HG03066 (cell line): Measurements from ENCODE around the gene SLC5A1.
"Not testable (repeated sequence)": the region's sequence is repeated elsewhere in the genome, so short reads cannot be mapped to it uniquely, and the experiment has no call there.

Experiments
- ATAC-seq: cut with Tn5 transposase; IDR thresholded peaks from one replicate; pipeline ENCODE4 v1.9.1; 2021; ENCODE audit warnings: low read depth; ENCODE audit not compliant: unreplicated experiment

Gene SLC5A1

DNA sequence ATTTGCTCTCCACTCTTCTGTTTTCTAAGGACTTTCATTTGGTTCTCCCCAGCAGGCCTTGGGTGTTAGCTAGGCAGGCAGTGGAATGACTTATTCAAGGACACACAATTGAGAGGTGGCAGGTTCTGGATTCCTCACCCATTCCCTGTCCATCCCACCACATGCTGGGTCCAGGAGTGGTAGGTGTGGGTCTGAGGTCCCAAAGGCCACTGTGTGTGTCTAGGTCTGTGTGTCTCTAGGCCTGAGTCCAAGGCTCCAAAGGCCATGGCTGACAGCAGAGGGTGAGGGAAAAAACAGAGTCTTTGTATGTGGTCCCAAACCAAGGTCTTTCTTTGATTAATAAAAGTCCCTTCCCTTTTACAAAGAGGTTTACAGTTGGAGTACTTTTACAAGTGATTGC lies 40.8 kb downstream of the SLC5A1 start:
- no peak for ATAC-seq

DNA sequence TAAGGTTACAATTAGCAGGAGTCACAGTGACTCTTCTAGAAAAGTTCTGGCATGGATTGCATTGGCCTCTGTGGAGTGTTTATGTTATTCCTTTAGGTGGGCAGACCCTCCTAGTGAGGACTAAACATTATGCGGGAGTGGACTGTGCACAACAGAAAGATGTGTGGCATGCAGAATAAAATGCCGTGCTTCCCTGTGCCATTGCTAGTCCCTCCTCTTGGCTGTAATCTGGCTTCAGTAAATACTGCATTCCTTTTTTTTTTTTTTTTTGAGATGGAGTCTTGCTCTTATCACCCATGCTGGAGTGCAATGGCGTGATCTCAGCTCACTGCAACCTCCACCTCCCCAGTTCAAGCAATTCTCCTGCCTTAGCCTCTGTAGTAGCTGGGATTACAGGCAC lies 45.0 kb downstream of the SLC5A1 start:
- ATAC-seq: no peak

DNA sequence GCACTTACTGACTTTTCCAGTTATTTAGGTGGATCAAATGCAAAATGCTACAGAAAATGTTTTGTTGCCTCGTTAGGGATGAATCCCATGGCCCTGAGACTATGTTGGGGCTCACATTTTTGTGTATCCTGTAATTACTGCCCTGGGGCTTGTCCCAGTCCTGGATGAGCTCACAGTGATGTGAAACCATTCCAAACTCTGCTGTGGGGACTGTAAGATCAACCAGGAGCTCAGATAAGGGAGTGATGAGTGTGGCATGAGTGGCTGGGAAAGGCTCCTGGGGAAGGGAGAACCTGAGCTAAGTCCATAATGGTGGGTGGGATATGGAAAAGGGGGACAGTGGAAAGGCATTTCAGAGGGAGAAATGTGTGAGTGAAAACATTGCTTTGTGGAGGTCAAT lies 54.0 kb downstream of the SLC5A1 start:
- ATAC-seq: no peak

DNA sequence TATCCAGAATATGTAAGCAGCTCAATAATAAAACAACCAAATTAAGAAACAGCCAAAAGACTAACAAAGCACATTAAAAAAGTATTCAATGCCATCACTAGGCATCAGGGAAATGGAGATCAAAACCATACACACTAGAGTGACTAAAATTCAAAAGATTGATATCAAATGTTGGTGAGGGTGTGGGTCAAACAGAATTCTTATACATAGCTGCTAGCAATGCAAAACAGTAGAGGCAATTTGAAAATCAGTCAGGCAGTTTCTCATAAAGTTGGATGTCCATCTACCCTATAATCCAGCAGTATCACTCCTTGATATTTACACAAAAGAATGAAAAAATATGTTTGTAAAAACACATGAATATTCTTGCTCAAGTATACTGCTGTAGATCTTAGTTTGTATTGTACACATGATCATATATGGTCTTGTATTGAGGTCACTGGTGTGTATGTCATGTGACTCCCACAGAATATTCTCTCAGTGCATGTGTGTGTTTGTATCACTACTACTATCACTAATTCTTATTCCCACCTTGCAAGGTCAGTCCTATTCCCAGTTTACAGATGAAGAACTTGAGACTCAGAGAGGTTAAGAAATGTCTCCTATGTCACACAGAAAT lies 54.9 kb downstream of the SLC5A1 start:
- ATAC-seq: no peak

DNA sequence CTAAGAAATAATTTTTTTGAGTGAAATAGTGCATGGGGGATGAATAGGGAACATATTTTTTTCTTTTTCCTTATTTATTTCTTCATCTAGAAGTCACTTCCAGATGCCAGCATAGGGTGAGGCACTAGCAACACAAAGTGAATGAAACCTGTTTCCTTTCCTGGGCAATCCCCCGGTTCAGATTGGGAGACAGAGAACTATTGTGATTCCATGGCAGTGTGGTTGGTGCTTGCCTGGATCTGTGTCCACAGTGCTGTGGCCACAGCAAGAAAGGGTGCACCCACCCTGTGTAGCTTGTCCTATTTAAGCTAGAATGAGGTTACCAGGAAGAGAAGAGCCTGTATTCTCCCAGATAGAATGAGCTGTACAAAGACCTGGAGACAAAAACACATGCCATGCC lies 57.6 kb downstream of the SLC5A1 start:
- no peak for ATAC-seq

DNA sequence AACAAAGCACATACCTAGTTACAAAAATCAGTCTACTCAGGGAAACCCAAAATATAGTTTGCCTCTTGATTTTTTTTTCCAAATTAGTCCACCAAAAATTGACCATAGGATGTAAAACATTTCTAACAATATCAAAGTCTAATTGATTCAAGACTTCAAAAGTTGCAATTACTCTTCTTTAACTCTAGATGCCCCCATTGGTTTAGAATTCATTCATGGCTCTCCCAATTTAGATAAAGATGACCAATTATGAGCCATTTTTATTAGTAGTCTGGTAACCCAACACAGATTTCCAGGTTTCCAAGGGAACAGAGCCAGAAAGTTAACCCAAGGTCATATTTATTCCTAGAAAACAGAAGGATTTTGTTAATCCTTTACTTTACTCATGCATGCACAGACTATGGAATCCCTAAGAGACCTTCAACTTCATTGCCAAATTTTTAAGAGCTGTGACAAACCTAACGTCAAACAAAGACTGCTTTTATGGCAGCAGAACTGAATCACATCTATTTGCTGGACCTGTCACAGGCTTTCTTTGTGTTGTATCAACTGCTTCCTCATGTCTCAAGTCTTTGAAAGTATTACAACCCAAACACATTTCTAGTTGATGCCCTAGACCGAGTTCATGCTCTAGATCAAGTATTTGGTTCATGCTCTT lies 60.7 kb downstream of the SLC5A1 start:
- ATAC-seq: no peak

DNA sequence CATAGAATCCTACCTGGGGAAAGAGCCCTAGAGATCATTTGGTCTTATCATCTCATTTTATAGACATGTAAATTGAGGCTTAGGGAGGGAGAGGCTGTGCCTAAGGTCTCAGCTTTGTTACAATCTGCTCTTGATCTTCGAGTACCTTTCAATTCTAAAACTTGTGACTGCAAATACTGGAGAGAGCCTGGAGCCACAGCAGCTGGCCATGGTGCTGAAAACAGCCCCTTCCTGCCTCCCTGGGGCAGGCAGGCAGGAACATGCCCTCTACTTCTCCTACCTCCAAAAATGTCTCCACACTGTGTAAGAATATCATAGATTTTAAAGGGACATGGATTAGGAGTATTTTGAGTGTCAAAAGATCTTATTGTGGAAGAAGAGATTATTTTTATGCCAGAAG lies 63.9 kb downstream of the SLC5A1 start:
- no peak for ATAC-seq

DNA sequence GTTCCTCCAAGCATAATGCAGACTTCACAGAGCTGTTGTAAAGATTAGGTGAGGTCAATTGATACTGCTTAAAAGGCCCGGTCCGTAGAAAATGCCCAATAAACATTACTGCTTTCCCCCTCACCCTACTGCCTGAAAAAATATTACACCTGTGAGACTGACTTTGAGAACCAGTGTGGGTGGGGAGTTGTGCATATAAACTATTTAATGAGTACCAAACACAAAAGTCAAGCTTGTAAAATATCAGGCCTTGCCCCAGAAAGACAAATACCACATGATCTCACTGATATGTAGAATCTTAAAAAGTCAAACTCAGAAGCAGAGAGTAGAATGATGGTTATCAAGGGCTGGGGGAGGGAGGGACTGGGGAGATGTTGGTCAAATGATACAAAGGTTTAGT lies 69.3 kb downstream of the SLC5A1 start:
- no peak for ATAC-seq

DNA sequence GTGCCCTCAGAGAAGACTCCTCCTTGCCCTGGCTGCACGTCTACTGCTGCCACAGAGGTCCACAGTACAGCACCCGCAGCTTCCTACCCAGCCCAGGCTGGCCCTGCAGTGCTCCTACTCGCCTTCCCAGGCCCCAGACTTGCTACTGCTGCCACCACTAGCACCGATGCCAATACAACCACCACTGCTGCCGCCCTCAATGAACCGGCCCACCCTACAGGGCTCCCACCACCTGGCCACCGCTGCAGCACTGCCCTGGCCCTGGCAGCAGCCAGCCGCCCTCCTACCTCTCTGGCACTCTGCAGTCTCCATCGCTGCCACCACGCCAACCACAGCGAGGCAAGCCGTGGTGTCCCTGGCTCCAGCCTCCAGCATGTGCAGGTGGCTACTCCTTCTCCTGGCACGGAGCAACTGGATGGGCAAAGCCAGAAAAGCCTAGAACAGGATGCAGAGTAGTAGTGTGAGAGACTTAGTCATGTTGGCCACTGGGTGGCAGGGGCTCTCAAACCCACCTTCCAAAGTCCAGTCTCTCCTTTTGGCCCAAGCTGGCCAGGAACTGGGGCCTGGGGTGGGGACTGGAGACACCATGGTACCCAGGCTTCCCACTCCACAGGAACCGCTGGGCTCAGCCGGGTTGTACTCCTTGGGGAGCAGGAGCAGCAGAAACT lies 76.6 kb downstream of the SLC5A1 start:
- no peak for ATAC-seq

DNA sequence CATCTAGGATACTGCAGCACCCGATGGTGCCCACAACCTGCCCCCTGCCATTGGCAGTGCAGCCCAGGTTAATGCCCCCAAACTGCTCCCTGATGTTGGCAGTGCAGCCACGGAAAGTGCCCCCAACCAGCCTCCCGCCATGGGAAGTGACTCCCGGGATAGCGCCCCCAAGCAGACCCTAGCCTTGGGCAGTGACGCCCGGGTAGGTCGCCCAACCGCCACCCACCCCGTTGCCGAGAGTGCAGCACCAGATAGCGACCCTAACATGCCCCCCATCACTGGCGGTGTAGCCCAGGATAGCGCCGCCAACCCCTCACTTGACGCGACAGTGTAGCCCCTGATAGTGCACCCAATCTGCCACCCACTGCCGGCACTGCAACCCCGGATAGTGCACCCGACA lies 77.5 kb downstream of the SLC5A1 start:
- no peak for ATAC-seq

DNA sequence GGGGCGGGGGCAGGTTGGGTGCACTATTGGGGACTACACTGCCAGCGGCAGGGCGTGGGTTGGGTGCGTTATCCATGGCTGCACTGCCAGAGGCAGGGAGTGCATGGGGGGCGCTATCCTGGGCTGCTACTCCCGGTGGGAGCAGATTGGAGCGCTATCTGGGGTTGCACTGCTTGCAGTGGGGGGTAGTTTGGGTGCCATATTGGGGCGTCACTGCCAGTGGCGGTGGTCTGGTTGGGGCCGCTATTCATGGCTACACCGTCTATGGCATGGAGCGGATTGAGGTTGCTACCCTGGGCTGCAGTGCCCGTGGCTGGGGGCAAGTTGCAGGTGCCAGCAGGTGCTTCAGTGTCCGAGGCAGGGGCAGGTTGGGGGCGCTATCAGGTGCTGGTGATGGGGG lies 79.8 kb downstream of the SLC5A1 start:
- no peak for ATAC-seq

DNA sequence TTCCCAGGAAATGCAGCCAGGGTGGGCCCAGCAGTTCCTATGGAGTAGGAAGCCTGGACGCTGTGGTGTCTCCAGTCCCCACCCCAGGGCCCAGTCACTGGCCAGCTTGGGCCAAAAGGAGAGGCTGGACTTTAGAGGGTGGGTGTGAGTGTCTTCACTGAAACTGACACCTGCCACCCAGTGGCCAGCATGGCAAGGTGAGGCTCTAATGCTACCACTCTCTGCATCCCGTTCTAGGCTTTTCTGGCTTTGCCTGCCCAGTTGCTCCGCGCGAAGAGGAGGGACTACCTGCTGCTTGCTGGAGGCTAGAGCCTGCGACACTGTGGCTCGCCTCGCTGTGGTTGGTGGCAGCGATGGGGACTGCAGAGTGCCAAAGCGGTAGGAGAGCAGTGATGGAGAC lies 80.6 kb downstream of the SLC5A1 start:
- ATAC-seq: no peak

DNA sequence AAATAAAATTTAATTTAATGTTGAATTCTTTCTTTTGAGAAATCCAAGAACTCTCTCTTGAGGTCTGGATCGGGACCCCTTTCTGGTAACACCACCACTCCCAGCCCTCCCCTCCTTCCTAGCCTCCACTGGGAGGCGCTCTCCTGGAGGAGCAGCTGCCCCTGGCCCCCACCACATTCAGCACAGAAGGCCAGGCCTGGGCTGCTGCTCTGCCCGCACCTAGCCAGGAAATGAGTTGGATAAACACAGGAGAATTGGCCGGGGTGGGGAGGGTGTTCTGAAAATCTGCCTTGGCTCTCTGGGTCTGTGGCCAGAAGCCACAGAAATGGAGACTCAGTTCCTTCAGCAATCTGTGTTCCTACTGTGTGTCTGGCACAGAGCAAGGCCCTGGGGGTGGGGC lies 84.8 kb downstream of the SLC5A1 start:
- no peak for ATAC-seq

DNA sequence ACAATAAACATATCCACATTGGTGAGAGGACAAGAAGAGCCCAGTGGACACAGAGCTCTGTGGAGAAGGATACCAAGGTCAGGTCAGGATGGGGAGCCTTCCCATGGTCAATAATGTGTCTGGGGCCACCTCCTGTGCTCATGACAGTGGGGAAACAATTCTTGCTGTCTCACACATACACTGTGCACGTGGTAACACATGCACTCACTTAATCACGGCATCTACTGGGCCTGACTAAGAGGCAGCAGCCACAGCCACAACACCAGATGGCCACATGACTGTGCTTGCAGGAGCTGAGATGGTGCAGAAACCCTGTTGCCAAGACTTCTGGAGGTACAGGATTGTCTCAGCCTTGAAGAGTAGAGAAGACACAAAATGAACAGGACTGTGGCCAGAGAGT lies 87.4 kb downstream of the SLC5A1 start:
- ATAC-seq: no peak

DNA sequence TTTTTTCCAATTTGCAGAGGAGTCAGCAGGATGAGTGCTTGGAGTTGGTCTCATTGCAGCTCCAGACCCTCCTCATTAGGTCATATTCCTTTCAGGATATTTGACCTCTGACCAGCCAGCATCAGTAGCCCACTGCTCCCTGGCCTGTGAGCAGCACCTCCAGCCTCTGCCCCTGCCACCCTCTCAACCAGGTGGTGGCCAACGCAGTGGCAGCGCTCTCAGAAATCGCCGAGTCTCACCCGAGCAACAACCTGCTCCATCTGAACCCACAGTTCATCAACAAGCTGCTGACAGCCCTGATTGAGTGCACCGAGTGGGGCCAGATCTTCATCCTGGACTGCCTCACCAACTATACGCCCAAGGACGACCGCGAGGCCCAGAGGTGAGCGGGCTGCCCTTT lies 89.1 kb downstream of the SLC5A1 start:
- no peak for ATAC-seq

DNA sequence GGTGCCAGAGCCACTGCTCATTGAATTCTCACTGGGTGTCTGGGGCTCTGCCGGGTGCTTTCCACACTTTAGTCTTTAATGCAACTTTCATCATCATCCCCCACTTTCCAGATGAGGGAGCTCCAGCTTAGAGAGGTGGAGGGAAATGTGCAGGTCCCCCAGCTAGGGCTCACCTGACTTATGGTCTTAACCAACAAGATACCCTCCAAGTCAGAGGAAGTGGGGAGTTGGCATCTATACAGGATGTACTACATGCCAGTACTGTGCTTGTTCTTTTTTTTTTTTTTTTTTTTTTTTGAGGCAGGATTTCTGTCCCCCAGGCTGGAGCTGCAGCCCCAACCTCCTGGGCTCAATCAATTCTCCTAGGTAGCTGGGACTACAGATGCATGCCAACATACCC lies 89.7 kb downstream of the SLC5A1 start:
- ATAC-seq: no peak

DNA sequence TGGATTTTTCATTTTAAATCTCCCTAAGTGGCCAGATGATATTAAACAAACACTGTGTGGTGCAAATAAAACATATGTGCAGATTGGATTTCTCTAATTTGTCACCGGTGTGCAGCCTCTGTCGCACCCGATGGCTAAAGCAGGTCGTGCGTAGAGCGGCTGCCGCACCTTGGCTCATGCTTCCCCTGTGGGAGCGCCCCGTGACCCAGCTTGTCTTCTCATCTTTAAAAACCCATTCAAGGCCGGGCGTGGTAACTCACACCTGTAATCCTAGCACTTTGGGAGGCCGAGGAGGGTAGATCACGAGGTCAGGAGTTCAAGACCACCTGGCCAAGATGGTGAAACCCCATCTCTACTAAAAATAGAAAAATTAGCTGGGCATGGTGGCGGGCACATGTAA lies 91.7 kb downstream of the SLC5A1 start:
- not testable (repeated sequence) for ATAC-seq

DNA sequence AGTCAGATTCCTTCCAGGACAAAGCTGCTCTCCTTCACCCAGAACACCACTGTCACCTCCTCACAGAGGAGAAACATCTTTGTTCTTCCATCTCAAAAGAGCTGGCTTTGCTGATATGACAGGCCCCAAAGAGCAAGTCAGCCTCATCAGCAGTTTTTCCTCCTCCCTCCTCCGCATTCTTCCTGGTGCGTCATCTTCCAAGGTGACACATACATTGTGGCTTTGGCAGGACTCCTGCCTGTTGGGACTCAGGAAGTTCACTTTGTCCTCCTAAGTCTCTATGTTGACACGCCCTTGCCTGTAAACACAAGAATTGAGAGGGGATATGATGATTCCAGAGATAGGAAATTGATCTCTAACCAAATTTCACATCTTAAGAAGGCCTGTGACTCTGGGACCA lies 92.9 kb downstream of the SLC5A1 start:
- not testable (repeated sequence) for ATAC-seq

DNA sequence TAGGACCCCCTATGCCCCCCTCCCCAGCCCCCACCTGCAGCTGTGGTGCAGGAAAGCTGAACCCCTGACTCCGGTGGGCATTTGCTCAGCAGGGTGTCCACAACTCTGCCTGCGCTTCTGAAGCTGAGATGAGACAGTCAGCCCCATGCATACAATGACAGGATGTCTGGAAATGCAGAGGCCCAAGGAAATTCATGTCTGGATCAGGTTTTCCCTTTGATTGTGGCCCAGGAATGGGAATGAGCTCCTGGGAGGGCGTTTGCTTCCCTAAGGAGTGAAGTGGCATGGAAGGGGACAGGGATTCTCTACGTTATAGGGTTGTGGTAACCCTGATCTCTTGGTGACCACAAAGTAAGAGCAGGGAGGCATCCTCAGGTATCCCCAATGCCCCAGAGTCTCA lies 93.8 kb downstream of the SLC5A1 start:
- ATAC-seq: not testable (repeated sequence)

DNA sequence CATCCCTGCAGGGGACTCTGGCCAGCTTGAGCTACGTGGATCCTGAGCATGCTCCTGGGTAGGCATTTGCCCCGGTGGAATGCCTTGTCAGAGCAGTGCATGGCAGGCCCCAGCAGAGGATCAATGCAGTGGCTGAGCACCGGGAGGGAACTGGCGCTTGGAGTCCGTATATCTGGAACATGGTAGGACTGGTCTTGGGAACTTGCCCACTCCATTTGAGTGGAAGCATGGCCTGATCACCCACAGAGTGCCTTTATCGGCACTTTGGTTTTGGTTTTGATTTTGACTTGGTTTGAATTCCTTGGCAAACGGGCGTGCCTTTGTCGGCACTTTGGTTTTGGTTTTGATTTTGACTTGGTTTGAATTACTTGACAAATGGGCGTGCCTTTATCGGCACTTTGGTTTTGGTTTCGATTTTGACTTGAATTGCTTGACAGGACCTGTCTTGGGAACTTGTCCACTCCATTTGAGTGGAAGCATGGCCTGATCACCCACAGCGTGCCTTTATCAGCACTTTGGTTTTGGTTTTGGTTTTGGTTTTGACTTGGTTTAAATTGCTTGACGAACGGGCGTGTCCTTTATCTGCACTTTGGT lies 94.8 kb downstream of the SLC5A1 start:
- ATAC-seq: not testable (repeated sequence)

DNA sequence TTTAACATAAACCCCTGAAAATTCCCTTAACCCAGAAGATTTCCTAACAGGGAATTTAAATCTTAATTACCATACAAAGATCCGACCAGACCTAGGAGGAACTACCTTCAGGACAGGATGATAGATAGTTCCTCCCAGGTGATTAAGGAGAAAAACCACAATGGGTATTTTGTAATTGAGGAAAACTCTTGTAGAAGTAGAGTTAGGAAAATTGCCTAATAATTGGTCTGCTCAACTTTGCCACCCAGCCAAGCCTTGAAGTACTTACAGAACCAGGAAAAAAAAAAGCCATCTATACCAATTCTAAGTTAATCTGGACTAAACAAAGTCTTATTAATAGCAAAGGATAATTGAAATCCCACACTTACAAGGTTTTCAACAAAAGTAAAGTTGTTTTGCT lies 95.5 kb downstream of the SLC5A1 start:
- ATAC-seq: not testable (repeated sequence)

DNA sequence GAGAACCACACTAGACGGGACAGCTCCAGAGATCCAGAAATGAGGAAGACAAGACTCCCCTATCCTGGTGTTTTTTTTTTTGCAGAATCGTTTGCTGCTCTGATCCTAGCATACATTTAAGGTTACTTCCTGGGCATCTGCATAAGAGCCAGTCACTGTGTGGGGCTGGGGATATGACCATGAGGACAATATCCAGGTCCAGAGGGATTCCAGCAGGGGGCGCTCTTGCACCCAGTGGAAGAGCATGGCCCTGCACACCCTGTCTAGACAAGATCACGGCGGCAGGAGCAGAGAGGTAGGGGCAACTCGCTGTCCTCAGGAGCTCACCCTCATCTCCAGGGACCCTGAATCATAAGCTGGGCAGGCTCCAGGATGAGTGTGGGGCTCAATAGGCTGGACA lies 97.6 kb downstream of the SLC5A1 start:
- ATAC-seq: not testable (repeated sequence)
